Astrocyte of the cerebellum (primary cell): Measurements from ENCODE around the gene SMIM7.

ENCODE experiments used
- DNase-seq: peaks from one replicate; pipeline ENCODE4 v3.0.0-alpha.2; 2011; ENCODE audit warnings: low read depth
- H3K4me3 ChIP-seq: 2 replicates; pipeline ENCODE4 v1.5.1; 2011; ENCODE audit warnings: mild to moderate bottlenecking, low read depth, low read length, moderate library complexity
- CTCF ChIP-seq: IDR thresholded peaks from 2 replicates; pipeline ENCODE4 v1.5.1; 2012; ENCODE audit warnings: low read length, low read depth, moderate library complexity, mild to moderate bottlenecking; ENCODE audit errors: missing control alignments
- in situ Hi-C: cut with HindIII; loops from 2 replicates; pipeline ENCODE4 v1.10.0; 2017; ENCODE audit warnings: low sequenced_read_pairs

The SMIM7 gene

DNA sequence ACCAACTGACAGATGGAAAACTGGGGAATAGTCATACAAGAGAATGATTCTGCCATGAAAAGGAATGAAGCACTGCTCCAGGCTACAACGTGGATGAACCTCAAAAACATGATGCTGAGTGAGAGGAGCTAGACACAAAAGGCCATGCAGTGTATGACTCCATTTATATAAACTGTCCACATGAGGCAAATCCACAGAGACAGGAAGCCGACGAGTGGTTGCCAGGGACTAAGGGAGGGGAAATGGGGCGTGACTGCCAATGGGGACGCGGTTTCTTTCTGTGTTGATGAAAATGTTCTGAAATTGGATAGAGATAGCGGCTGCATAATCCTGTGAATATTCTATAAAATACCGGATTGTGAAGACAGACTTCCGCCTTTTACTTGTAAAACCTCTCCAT is 10.2 kb downstream of the SMIM7 start:
- H3K4me3 ChIP-seq = no peak overlapping the region
- DNase-seq = no peak
- no peak for TF ChIP-seq CTCF
- in situ Hi-C loops = no loop called here

GRCh38 chr19:16645140-16645539 is 14.8 kb downstream of the SMIM7 start:
- TF ChIP-seq CTCF = no peak
- in situ Hi-C loops = no loop called here
- no peak for DNase-seq
- H3K4me3 ChIP-seq = no peak overlapping the region

DNA sequence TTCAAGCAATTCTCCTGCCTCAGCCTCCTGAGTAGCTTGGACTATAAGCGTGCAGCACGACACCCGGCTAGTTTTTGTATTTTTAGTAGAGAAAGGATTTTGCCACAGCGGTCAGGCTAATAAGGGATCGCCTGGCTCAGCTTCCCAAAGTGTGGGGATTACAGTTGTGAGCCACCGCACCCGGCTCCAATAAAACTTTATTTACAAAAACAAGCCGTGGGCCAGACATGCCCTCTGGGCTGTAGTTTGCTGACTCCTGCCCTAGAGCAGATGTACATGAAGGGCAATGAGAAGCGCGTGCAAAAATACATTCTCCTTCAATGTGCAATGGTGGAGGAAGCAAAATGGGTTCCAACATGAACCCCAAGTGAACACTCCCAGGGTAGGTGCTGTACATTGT is 18.2 kb downstream of the SMIM7 start:
- no peak for DNase-seq
- no peak overlapping the region for H3K4me3 ChIP-seq
- TF ChIP-seq CTCF = no peak
- in situ Hi-C loops = no loop called here

GRCh38 chr19:16640951-16641350 is 19.0 kb downstream of the SMIM7 start:
- H3K4me3 ChIP-seq = no peak overlapping the region
- in situ Hi-C loops = no loop called here
- DNase-seq = no peak
- TF ChIP-seq CTCF = no peak

DNA sequence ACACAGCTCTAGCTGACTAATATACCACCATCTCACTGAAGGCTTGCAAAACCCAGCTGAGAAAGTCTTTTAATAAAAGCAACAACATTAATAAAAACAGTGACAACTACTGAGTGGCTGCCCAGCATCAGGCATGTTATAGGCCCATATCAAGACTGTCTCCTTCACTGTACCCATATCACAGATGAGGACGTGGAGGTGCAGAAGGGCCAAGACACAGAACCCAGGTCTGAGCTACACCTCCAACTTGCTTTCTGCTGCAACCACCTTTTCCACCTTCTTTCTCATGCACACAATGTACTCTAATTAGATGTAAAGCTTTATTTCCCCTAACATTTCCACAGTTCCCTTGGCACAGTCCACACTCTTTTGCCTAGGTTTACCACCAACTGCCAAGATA is 21.3 kb downstream of the SMIM7 start:
- in situ Hi-C loops = no loop called here
- DNase-seq = no peak
- TF ChIP-seq CTCF = no peak
- H3K4me3 ChIP-seq = no peak overlapping the region

GRCh38 chr19:16637535-16637934 is 22.4 kb downstream of the SMIM7 start:
- no peak for TF ChIP-seq CTCF
- no peak for DNase-seq
- no peak overlapping the region for H3K4me3 ChIP-seq
- in situ Hi-C loops = no loop called here

- in situ Hi-C loops = no loop called here
- no peak for TF ChIP-seq CTCF
Observed at GRCh38 chr19:16631465-16631864, 28.5 kb downstream of the SMIM7 start.

More at GRCh38 chr19:16631465-16631864, 28.5 kb downstream of the SMIM7 start:
- no peak overlapping the region for H3K4me3 ChIP-seq
- DNase-seq = no peak
